ENCODE results near the gene RPL23. TPM values are rescaled to one million over a fixed set of nuclear protein-coding genes. Genes with fewer than 3 reads are reported as not detected.

RPL23 gene
- total RNA-seq, 3 donors from 2014 or later: 838 to 1,044 (median 919) TPM

GRCh38 chr17:38852771-38853291 lies 690 bp downstream of the RPL23 start:
- TF ChIP-seq CTCF (IDR thresholded peaks at IDR 0.05): no peak
- Histone ChIP-seq H3K4me1 (ENCODE audit: low read depth) (peaks cover 27% of the 10 kb centered on the region), H3K36me3 (ENCODE audit: low read depth) (peaks cover 3% of the 10 kb centered on the region), H3K4me3 (peak overlapping the region; percentile 24), H3K9me3 (no peaks in the 10 kb centered on the region)
- ATAC-seq (peak; percentile 9), DNase-seq (peak in 1 of 3 donors; percentile 15)
- intact Hi-C loops (cut with DNase I, micrococcal nuclease): no loop called here

- Histone ChIP-seq H3K4me3 (no peak overlapping the region), H3K36me3 (ENCODE audit: low read depth) (peaks cover 3% of the 10 kb centered on the region), H3K4me1 (ENCODE audit: low read depth) (peaks cover 27% of the 10 kb centered on the region), H3K9me3 (no peaks in the 10 kb centered on the region)
- intact Hi-C loops (cut with DNase I, micrococcal nuclease): no loop called here
- DNase-seq: no peak
- ATAC-seq: no peak
- TF ChIP-seq CTCF (IDR thresholded peaks at IDR 0.05): no peak
Measured at GRCh38 chr17:38851434-38851833, 2.1 kb downstream of the RPL23 start.

GRCh38 chr17:38850374-38850773 lies 3.1 kb downstream of the RPL23 start:
- intact Hi-C loops (cut with DNase I, micrococcal nuclease): no loop called here
- Histone ChIP-seq H3K4me3 (no peak overlapping the region), H3K9me3 (no peaks in the 10 kb centered on the region), H3K4me1 (ENCODE audit: low read depth) (peaks cover 27% of the 10 kb centered on the region), H3K36me3 (ENCODE audit: low read depth) (peaks cover 3% of the 10 kb centered on the region)
- no peak for ATAC-seq
- DNase-seq: no peak
- no peak for TF ChIP-seq CTCF (IDR thresholded peaks at IDR 0.05)

- H3K4me1 ChIP-seq (ENCODE audit: low read depth): peaks cover 24% of the 10 kb centered on the region
- no peaks in the 10 kb centered on the region for H3K9me3 ChIP-seq
- intact Hi-C loops (cut with DNase I, micrococcal nuclease): no loop called here
- ATAC-seq: no peak
- peaks cover 3% of the 10 kb centered on the region for H3K36me3 ChIP-seq (ENCODE audit: low read depth)
- H3K4me3 ChIP-seq: no peak overlapping the region
- DNase-seq: no peak
- TF ChIP-seq CTCF (IDR thresholded peaks at IDR 0.05): no peak
Measured at GRCh38 chr17:38848939-38849605, 4.4 kb downstream of the RPL23 start.

- intact Hi-C loops (cut with DNase I, micrococcal nuclease): no loop called here
- H3K4me3 ChIP-seq: no peak overlapping the region
- peaks cover 24% of the 10 kb centered on the region for H3K4me1 ChIP-seq (ENCODE audit: low read depth)
- no peak for ATAC-seq
- TF ChIP-seq CTCF (IDR thresholded peaks at IDR 0.05): no peak
- H3K36me3 ChIP-seq (ENCODE audit: low read depth): peaks cover 3% of the 10 kb centered on the region
- no peaks in the 10 kb centered on the region for H3K9me3 ChIP-seq
- no peak for DNase-seq
Measured at GRCh38 chr17:38848557-38848891, 5.0 kb downstream of the RPL23 start.
